A673 (cell line): ENCODE results near the gene IGLL5. TPM values are rescaled to one million over a fixed set of nuclear protein-coding genes. Genes with fewer than 3 reads are reported as not detected.

Source experiments
- BruUV-seq: library from RNA; stranded (reverse); fragments of 400-500 nt; replicated peaks from 2 replicates; lab custom pipeline; 2021; lab: Mats Ljungman, UMichigan
- CTCF ChIA-PET: fragments of 300-600 bp; sonication (Branson Sonifier 250); formaldehyde crosslinking; loops from one replicate; lab custom pipeline; 2022; ENCODE audit warnings: antibody characterized with exemption; lab: Charles Lee
- POLR2A ChIA-PET: fragments of 300-600 bp; sonication (Branson Sonifier 250); formaldehyde crosslinking; loops from one replicate; lab custom pipeline; 2022; ENCODE audit warnings: antibody characterized with exemption; ENCODE audit not compliant: low non-redundant PET; lab: Charles Lee
- DNase-seq: peaks from one replicate; pipeline ENCODE4 v3.0.0-alpha.2; 2015; ENCODE audit warnings: low spot score
- H3K27ac ChIP-seq: fragments of 200-600 bp; sonication (generic); 2 replicates; pipeline ENCODE4 v1.5.1; 2016; ENCODE audit warnings: mixed run types, low read depth, mild to moderate bottlenecking, mixed read lengths, antibody characterized with exemption, low read length; ENCODE audit not compliant: poor library complexity, severe bottlenecking
- H3K27me3 ChIP-seq: fragments of 200-600 bp; sonication (generic); replicated peaks from 2 replicates; pipeline ENCODE4 v1.6.1; 2017; ENCODE audit warnings: mixed run types, low read depth, mild to moderate bottlenecking, mixed read lengths, antibody characterized with exemption, low read length; ENCODE audit not compliant: insufficient read depth, poor library complexity
- H3K36me3 ChIP-seq: fragments of 200-600 bp; sonication (generic); 2 replicates; pipeline ENCODE4 v1.6.1; 2016; ENCODE audit warnings: mixed run types, mild to moderate bottlenecking, mixed read lengths, antibody characterized with exemption, low read length; ENCODE audit not compliant: insufficient read depth, poor library complexity, severe bottlenecking
- H3K4me1 ChIP-seq: fragments of 200-600 bp; sonication (generic); 2 replicates; pipeline ENCODE4 v1.6.1; 2017; ENCODE audit warnings: mixed run types, mild to moderate bottlenecking, mixed read lengths, antibody characterized with exemption, low read length; ENCODE audit not compliant: insufficient read depth, poor library complexity, severe bottlenecking
- H3K4me3 ChIP-seq: fragments of 200-600 bp; sonication (generic); 2 replicates; pipeline ENCODE4 v1.5.1; 2016; ENCODE audit warnings: low read depth, mixed run types, mild to moderate bottlenecking, mixed read lengths, low read length; ENCODE audit not compliant: poor library complexity, severe bottlenecking
- H3K9me3 ChIP-seq: fragments of 200-600 bp; sonication (generic); 2 replicates; pipeline ENCODE4 v1.6.1; 2016; ENCODE audit warnings: mixed run types, low read depth, mild to moderate bottlenecking, mixed read lengths, antibody characterized with exemption, low read length; ENCODE audit not compliant: poor library complexity, severe bottlenecking
- EZH2 ChIP-seq: fragments of 200-600 bp; sonication (generic); IDR thresholded peaks from 2 replicates; pipeline ENCODE4 v1.6.1; 2017; ENCODE audit warnings: borderline replicate concordance, low read depth, mild to moderate bottlenecking, mixed read lengths, antibody characterized with exemption, low read length; ENCODE audit not compliant: poor library complexity, severe bottlenecking
- intact Hi-C: fragments of 100-400 bp; cut with micrococcal nuclease; formaldehyde crosslinking; loops from one replicate; pipeline ENCODE4 v1.10.0; 2022; ENCODE audit not compliant: unreplicated experiment
- total RNA-seq: library from RNA; stranded (reverse); gene quantifications from 2 replicates; pipeline ENCODE4 v1.2.3, GENCODE V29; 2021
- TF ChIP-seq, protein P1 (sequence below): fragments of 300-800, 200-600 bp; sonication (generic); conservative IDR thresholded peaks from 2 replicates; pipeline ENCODE4 v1.5.1; 2017; ENCODE audit warnings: low read depth, mild to moderate bottlenecking, antibody characterized with exemption, low read length, moderate library complexity, mixed read lengths

Gene IGLL5
- total RNA-seq, 1 experiment from 2014 or later = not detected

GRCh38 chr22:22883090-22883727 is 4.4 kb upstream of the IGLL5 start:
- TF ChIP-seq, protein P1, sequence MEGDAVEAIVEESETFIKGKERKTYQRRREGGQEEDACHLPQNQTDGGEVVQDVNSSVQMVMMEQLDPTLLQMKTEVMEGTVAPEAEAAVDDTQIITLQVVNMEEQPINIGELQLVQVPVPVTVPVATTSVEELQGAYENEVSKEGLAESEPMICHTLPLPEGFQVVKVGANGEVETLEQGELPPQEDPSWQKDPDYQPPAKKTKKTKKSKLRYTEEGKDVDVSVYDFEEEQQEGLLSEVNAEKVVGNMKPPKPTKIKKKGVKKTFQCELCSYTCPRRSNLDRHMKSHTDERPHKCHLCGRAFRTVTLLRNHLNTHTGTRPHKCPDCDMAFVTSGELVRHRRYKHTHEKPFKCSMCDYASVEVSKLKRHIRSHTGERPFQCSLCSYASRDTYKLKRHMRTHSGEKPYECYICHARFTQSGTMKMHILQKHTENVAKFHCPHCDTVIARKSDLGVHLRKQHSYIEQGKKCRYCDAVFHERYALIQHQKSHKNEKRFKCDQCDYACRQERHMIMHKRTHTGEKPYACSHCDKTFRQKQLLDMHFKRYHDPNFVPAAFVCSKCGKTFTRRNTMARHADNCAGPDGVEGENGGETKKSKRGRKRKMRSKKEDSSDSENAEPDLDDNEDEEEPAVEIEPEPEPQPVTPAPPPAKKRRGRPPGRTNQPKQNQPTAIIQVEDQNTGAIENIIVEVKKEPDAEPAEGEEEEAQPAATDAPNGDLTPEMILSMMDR = no peak
- TF ChIP-seq EZH2 = no peak
- DNase-seq = no peak
- intact Hi-C loops = no loop called here

DNA sequence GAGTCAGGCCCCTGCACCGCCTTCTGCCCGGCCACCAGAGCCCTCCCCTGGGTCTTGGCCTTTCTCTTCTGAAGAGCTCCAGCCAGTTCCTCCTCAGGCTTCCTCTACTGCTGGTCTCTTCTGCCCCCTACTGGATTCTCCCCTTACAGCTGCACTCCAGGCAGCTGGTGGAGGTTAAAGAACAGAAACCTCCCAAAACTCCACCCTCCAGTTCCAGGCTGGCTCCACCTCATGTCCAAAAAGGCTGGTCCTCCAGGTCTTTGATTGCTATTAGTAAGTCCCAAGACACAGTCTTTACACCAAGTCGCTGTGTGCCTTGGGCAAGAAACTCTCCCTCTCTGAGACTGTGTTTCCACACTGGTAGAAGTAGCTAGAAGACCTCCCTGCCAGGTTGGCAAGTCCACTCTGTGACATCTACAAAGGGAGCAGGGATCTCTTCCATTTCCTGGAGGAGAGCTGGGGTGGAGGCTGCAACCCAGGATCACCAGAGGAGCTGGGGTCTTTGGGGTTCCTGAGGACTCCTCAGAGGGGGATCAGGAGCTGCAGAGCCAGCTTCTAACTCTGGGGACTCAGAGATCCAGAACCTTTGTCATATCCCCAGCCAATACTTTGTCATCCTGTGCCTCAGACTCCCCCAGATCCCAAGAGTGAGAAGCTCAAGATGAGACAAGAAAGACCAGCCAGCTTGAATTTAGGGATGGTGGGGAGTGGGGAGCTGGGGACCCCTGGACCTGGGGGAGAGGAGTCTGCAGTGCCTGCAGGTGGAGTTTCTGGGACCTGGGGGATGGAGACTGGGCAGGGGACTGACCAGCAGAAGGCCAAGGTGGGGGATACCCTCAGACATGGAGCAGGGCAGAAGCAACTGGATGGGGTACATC is 3.4 kb upstream of the IGLL5 start:
- no TSS peak for BruUV-seq
- Histone ChIP-seq H3K4me3 (no peak overlapping the region), H3K27me3 (peaks cover 3% of the 10 kb centered on the region), H3K27ac (no peak overlapping the region), H3K4me1 (no peaks in the 10 kb centered on the region), H3K9me3 (no peaks in the 10 kb centered on the region), H3K36me3 (no peaks in the 10 kb centered on the region)
- ChIA-PET POLR2A (no interaction called here), CTCF (interaction anchor here (0.5 to 2.1 kb wide), 16 partner anchors 10 to 498 kb away, joined by 3 to 14 read pairs (median 4); no protein-coding TSS in a partner anchor)
- TF ChIP-seq, protein P1 = peak; percentile 74
- TF ChIP-seq EZH2 = no peak
- DNase-seq = peak; percentile 65
- intact Hi-C loops = no loop called here

More at GRCh38 chr22:22883090-22883727, 4.4 kb upstream of the IGLL5 start:
- BruUV-seq = no TSS peak
- H3K36me3 ChIP-seq = no peaks in the 10 kb centered on the region
- ChIA-PET POLR2A (no interaction called here), CTCF (interaction anchor here (0.5 to 2.1 kb wide), 9 partner anchors 28 to 499 kb away, joined by 4 to 14 read pairs (median 8); no protein-coding TSS in a partner anchor)
- H3K9me3 ChIP-seq = no peaks in the 10 kb centered on the region
- no peak overlapping the region for H3K27ac ChIP-seq
- H3K27me3 ChIP-seq = peaks cover 5% of the 10 kb centered on the region
- H3K4me1 ChIP-seq = no peaks in the 10 kb centered on the region
- H3K4me3 ChIP-seq = no peak overlapping the region

- Histone ChIP-seq H3K27ac (no peak overlapping the region), H3K4me3 (no peak overlapping the region), H3K27me3 (peaks cover 11% of the 10 kb centered on the region), H3K9me3 (no peaks in the 10 kb centered on the region), H3K4me1 (no peaks in the 10 kb centered on the region), H3K36me3 (no peaks in the 10 kb centered on the region)
- ChIA-PET CTCF (interaction anchor here (0.7 to 2.1 kb wide), 9 partner anchors 14 to 280 kb away, joined by 3 to 14 read pairs (median 4); no protein-coding TSS in a partner anchor), POLR2A (no interaction called here)
- intact Hi-C loops = no loop called here
- TF ChIP-seq, protein P1 = no peak
- TF ChIP-seq EZH2 = no peak
- no peak for DNase-seq
- no TSS peak for BruUV-seq
These were observed 2.5 kb upstream of the IGLL5 start for GRCh38 chr22:22884888-22885840.
